Fibroblast of the aortic adventitia (primary cell): Measurements from ENCODE around the gene CLDN19. TPM values are rescaled to one million over a fixed set of nuclear protein-coding genes. Genes with fewer than 3 reads are reported as not detected.

Experiments used
- DNase-seq: peaks from one replicate; pipeline ENCODE4 v3.0.0-alpha.2; 2010; ENCODE audit warnings: low read depth
- H3K4me3 ChIP-seq: 2 replicates; pipeline ENCODE4 v1.5.1; 2011; ENCODE audit warnings: low read depth, mild to moderate bottlenecking, control low read depth, low read length, moderate library complexity
- total RNA-seq: library from RNA; depleted of rRNA; stranded (reverse); fragments of >200 nt; gene quantifications from 2 replicates; pipeline ENCODE4 v1.2.3, GENCODE V29; 2012; ENCODE audit warnings: low replicate concordance
- TF ChIP-seq, protein P1 (sequence below): IDR thresholded peaks from 2 replicates; pipeline ENCODE4 v1.5.1; 2011; ENCODE audit warnings: mild to moderate bottlenecking, low read length, control low read depth, inconsistent platforms; ENCODE audit not compliant: insufficient read depth

CLDN19 gene
- total RNA-seq, 1 donor: not detected

DNA sequence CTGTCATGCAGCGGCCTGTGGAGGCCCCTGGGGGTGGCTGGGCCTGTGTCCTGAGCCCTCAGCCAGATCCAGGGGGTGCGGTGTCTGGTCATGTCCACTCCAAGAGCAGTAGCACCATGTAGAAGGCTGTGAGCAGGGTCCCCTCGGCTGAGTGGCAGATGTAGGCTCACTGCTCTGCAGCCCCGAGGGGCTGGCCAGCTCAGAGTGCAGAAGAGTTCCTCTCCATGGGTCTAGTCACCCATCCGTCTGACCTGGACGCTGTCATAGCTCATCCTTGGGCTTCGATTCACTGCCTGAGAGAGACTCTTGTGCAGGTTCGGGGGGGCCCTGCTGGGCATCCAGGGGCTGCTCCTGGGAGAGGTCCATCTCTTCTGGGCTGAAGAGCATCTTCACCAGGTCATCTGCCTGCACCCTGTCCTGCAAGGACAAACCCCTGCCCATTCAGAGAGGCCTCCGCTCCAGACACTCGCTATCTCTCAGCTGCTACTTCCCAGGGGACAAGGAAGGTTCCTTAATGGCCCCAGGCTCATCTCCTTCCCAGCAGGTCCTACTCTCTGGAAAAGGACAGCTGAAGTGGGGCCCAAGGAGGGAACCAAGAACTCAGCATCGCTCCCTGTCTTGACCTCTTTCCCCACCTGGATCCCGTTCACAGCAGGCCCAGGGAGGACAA, 6.5 kb upstream of the CLDN19 start:
- TF ChIP-seq, protein P1, sequence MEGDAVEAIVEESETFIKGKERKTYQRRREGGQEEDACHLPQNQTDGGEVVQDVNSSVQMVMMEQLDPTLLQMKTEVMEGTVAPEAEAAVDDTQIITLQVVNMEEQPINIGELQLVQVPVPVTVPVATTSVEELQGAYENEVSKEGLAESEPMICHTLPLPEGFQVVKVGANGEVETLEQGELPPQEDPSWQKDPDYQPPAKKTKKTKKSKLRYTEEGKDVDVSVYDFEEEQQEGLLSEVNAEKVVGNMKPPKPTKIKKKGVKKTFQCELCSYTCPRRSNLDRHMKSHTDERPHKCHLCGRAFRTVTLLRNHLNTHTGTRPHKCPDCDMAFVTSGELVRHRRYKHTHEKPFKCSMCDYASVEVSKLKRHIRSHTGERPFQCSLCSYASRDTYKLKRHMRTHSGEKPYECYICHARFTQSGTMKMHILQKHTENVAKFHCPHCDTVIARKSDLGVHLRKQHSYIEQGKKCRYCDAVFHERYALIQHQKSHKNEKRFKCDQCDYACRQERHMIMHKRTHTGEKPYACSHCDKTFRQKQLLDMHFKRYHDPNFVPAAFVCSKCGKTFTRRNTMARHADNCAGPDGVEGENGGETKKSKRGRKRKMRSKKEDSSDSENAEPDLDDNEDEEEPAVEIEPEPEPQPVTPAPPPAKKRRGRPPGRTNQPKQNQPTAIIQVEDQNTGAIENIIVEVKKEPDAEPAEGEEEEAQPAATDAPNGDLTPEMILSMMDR: no peak
- no peak for DNase-seq
- no peak overlapping the region for H3K4me3 ChIP-seq

DNA sequence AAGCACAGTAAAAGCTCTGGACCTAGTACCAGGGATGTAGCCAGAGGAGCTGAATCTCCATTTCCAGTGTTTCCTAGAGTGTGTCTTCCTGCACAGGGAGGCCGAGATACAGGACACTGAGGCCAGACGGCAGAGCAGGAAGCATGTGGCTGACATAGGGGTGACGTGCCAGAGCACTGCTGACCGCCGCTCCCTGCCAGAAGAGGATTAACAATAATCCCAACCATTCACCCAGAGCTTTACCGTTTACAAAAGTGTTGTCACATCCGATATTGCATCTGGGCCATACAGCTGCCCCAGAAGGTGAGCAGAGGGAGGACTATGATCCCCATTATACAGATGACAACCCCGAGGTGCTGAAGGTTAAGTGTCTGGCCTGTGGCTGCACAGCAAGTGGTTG, 5.8 kb upstream of the CLDN19 start:
- H3K4me3 ChIP-seq: no peak overlapping the region
- TF ChIP-seq, protein P1: no peak
- no peak for DNase-seq

DNA sequence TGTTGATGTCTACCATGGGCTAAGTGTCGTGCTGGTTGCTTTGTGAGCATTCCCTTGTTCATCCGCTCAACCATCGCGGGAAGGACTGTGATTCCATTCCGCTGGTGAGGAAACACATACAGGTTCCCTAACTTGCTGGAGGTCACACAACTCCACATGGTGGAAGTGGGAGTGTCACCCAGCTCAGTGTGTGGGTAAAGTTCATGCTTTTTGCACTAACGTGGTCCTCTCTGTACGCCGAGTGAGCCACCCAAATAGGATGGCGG, 4.0 kb upstream of the CLDN19 start:
- DNase-seq: no peak
- no peak overlapping the region for H3K4me3 ChIP-seq
- TF ChIP-seq, protein P1: no peak

DNA sequence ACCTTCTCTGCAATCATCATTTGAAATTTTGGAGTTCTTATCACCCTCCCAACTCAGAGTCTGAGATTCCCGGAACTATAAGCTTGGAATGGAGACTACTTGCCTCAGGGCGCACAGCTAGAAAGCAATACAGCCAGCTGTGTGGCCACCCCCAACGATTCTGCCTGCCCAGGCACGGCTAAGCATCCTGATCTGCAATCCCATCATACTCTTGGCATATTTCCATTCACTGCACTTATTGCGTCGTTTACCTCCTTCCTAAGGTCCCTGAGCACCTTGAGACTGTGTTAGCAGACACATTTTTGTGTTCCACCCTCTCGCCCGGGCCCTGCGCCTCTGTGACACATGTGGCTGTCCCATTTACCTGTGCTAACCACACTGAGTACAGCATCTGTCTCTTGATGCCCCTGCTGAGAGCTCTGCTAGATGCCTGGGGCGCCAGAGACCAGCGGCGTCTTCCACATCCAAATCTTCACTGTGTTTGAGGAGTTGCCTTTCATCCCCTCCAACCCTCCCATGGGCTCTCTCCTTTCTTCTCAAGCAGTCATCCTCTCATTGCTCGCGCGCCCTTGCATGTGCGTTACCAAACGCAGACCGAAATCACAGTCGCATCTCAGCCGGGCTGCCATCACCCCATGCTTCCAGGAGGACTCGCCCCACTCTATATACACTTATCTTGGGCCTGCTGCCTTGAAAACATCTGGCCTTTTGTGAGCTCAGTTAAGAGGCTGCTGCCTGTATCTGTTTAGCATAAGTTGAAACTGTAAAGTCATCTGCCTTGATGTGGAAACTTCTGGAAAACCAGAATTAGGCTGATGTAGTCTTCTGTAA, 3.5 kb upstream of the CLDN19 start:
- TF ChIP-seq, protein P1: no peak

DNA sequence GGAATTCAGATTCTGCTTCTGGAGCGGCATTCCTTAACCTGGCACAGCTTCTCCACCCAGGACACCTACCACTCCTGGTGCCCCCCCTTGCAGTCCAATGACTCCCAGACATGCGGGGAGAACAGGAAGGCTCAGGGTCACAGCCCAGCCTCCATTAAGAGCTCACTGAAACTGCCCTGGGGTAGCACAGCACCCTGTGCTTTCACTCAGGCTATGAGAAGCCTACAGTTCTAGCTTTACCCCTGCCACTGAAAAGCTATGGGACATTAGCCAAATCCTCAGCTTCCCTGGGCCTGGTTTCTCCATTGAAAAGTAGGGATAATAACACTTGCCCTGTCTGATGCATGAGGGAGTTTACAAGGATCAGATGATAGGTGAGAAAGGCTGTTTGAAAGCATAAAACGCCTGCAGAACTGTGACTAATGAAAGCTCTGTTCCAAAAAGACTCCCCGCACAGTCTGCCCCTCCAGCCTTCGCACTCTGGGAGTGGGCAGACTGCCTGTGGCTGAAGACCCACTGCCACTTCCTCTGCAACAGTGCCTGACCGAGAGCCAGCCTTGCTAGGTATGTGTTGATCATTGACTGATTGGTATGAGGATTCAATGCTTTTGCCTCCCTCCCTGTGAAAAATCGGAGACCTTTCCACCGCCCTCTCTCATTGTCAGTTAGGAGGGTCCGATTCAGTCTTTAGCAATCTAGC, 2.7 kb upstream of the CLDN19 start:
- H3K4me3 ChIP-seq: no peak overlapping the region
- TF ChIP-seq, protein P1: no peak
- no peak for DNase-seq

More for the DNA sequence above, 3.5 kb upstream of the CLDN19 start:
- H3K4me3 ChIP-seq: no peak overlapping the region
- DNase-seq: no peak

DNA sequence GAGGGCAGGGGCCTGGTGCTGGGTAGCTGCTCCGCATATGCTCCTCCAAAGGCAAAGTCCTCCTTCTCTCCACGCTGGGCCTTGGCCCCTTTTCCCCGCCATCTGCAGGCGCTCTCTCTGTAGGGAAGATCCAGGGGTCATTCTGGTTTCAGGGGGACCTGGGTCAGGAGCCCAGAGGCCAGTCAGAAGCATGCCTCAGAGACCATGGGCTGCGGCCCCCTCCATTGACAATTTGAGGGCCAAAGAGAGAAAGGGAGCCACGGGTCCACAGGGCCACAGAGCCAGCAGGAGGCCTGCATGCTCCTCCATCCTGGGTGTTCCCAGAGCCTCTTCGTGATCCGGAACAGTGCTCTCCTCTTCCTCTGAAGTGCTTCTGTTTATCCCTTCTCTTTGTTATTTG, 2.1 kb upstream of the CLDN19 start:
- DNase-seq: no peak
- TF ChIP-seq, protein P1: no peak
- no peak overlapping the region for H3K4me3 ChIP-seq
